Panc1 (cell line): ENCODE measurements around the gene MCTP1. TPM values are rescaled to one million over a fixed set of nuclear protein-coding genes. Genes with fewer than 3 reads are reported as not detected.

Source experiments
- ATAC-seq: fragments of 200-7000 bp; cut with Tn5 transposase; 2 replicates; pipeline ENCODE4 v1.9.1; 2020; ENCODE audit warnings: mild to moderate bottlenecking, moderate library complexity
- BruUV-seq: library from RNA; stranded (reverse); fragments of 400-500 nt; replicated peaks from 2 replicates; lab custom pipeline; 2021; lab: Mats Ljungman, UMichigan
- CTCF ChIA-PET: fragments of 300-600 bp; sonication (Branson Sonifier 250); formaldehyde crosslinking; loops from one replicate; lab custom pipeline; 2022; ENCODE audit warnings: antibody characterized with exemption; lab: Charles Lee
- POLR2A ChIA-PET: fragments of 300-600 bp; sonication (Branson Sonifier 250); formaldehyde crosslinking; loops from one replicate; lab custom pipeline; 2022; ENCODE audit warnings: antibody characterized with exemption; lab: Charles Lee
- DNase-seq: peaks from one replicate; pipeline ENCODE4 v3.0.0-alpha.2; 2010; ENCODE audit warnings: low read depth, low spot score
- H3K27ac ChIP-seq: 2 replicates; pipeline ENCODE4 v1.5.1; 2011; ENCODE audit warnings: mild to moderate bottlenecking, low read length, inconsistent platforms
- H3K27me3 ChIP-seq: fragments of 200-500 bp; sonication (Bioruptor generic); 2 replicates; pipeline ENCODE4 v1.6.0; 2014; ENCODE audit warnings: low read length, inconsistent platforms; ENCODE audit not compliant: control insufficient read depth, insufficient read depth
- H3K36me3 ChIP-seq: fragments of 200-500 bp; sonication (Bioruptor generic); 2 replicates; pipeline ENCODE4 v1.5.1; 2014; ENCODE audit warnings: inconsistent platforms, mild to moderate bottlenecking, low read length, moderate library complexity; ENCODE audit not compliant: control insufficient read depth, insufficient read depth
- H3K4me1 ChIP-seq: 2 replicates; pipeline ENCODE4 v1.5.1; 2011; ENCODE audit warnings: inconsistent platforms, mild to moderate bottlenecking, low read length, moderate library complexity; ENCODE audit not compliant: control insufficient read depth, insufficient read depth
- H3K4me3 ChIP-seq, 2 experiments: 2 replicates each; pipeline ENCODE4 v1.5.1; 2011 to 2012; ENCODE audit warnings: low read depth in 2 of 2, low read length in 2 of 2, mild to moderate bottlenecking in 2 of 2, inconsistent platforms in 1 of 2, moderate library complexity in 1 of 2
- H3K9me3 ChIP-seq: fragments of 200-500 bp; sonication (Bioruptor generic); 2 replicates; pipeline ENCODE4 v1.5.1; 2014; ENCODE audit warnings: low read depth, mild to moderate bottlenecking, inconsistent platforms, low read length, moderate library complexity; ENCODE audit not compliant: control insufficient read depth, insufficient read depth
- POLR2AphosphoS5 ChIP-seq: IDR thresholded peaks from 2 replicates; pipeline ENCODE4 v1.6.1; 2012; ENCODE audit warnings: mild to moderate bottlenecking, low read depth, low read length, moderate library complexity
- REST ChIP-seq, 2 experiments: IDR thresholded peaks; 2 replicates each; pipeline ENCODE4 v1.6.1; 2011 to 2012; ENCODE audit warnings: low read depth in 2 of 2, control low read depth in 1 of 2, low read length in 1 of 2, mild to moderate bottlenecking in 1 of 2, moderate library complexity in 1 of 2; ENCODE audit not compliant: insufficient read depth in 1 of 2
- SIN3A ChIP-seq: IDR thresholded peaks from 2 replicates; pipeline ENCODE4 v1.6.1; 2012; ENCODE audit warnings: low read depth, mild to moderate bottlenecking, low read length, moderate library complexity, borderline replicate concordance; ENCODE audit not compliant: insufficient read depth
- TCF7L2 ChIP-seq: IDR thresholded peaks from 2 replicates; pipeline ENCODE4 v1.6.1; 2011; ENCODE audit warnings: mild to moderate bottlenecking, low read depth, low read length, inconsistent platforms
- in situ Hi-C: cut with HindIII; loops from 2 replicates; pipeline ENCODE4 v1.10.0; 2016; ENCODE audit warnings: low sequenced_read_pairs, low pct_unique_long_range_greater_than_20kb
- intact Hi-C: fragments of 100-400 bp; cut with micrococcal nuclease; formaldehyde crosslinking; loops from one replicate; pipeline ENCODE4 v1.10.0; 2022; ENCODE audit not compliant: unreplicated experiment
- total RNA-seq: library from RNA; stranded (reverse); gene quantifications from one replicate; pipeline ENCODE4 v1.2.1, GENCODE V29; 2021; ENCODE audit not compliant: unreplicated experiment
- TF ChIP-seq, protein P1 (sequence below): fragments of 450-650 bp; IDR thresholded peaks from 2 replicates; pipeline ENCODE4 v1.5.1; 2017; ENCODE audit warnings: mild to moderate bottlenecking

The MCTP1 gene
- total RNA-seq, 1 experiment from 2014 or later: 39.8 TPM

DNA sequence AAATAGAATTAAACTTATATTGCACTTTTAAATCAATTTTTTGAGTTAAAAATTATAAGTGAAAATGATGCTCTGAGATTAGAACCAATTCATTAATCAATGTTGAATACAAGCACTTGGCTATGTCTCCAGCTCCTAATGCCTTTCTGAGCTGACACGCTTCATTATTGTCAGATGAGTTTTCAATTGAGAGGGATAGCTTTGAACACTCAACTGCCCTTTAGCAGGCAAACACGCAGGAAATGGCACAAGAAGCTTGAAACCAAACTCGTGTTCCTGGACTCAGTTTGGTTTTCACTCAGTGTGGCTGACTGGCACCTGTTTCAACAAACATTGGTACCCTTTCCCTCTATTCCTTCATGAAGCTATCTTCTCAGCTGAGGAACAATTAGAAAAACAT, 109.8 kb downstream of the MCTP1 start:
- ATAC-seq: no peak
- BruUV-seq: no TSS peak
- no peak for DNase-seq
- intact Hi-C loops: no loop called here
- no peak for TF ChIP-seq SIN3A
- TF ChIP-seq POLR2AphosphoS5: no peak
- ChIA-PET POLR2A (no interaction called here), CTCF (no interaction called here)
- H3K36me3 ChIP-seq: no peaks in the 10 kb centered on the region
- in situ Hi-C loops: no loop called here
- peaks cover 2% of the 10 kb centered on the region; the same call in 1 of the 2 replicates for H3K27me3 ChIP-seq
- no peak overlapping the region for H3K4me3 ChIP-seq
- no peaks in the 10 kb centered on the region for H3K9me3 ChIP-seq
- H3K27ac ChIP-seq: no peak overlapping the region
- H3K4me1 ChIP-seq: no peaks in the 10 kb centered on the region

- intact Hi-C loops: no loop called here
- H3K27me3 ChIP-seq: peaks cover 2% of the 10 kb centered on the region; the same call in 1 of the 2 replicates
- H3K36me3 ChIP-seq: no peaks in the 10 kb centered on the region
- H3K9me3 ChIP-seq: no peaks in the 10 kb centered on the region
- BruUV-seq: no TSS peak
- POLR2A ChIA-PET: no interaction called here
- in situ Hi-C loops: no loop called here
- CTCF ChIA-PET: no interaction called here
- TF ChIP-seq, protein P1, sequence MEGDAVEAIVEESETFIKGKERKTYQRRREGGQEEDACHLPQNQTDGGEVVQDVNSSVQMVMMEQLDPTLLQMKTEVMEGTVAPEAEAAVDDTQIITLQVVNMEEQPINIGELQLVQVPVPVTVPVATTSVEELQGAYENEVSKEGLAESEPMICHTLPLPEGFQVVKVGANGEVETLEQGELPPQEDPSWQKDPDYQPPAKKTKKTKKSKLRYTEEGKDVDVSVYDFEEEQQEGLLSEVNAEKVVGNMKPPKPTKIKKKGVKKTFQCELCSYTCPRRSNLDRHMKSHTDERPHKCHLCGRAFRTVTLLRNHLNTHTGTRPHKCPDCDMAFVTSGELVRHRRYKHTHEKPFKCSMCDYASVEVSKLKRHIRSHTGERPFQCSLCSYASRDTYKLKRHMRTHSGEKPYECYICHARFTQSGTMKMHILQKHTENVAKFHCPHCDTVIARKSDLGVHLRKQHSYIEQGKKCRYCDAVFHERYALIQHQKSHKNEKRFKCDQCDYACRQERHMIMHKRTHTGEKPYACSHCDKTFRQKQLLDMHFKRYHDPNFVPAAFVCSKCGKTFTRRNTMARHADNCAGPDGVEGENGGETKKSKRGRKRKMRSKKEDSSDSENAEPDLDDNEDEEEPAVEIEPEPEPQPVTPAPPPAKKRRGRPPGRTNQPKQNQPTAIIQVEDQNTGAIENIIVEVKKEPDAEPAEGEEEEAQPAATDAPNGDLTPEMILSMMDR: no peak
- no peak for TF ChIP-seq REST (IDR thresholded peaks at IDR 0.05; ENCODE audit: insufficient read depth in 1 of 2, low read depth in 2 of 2, low read length in 1 of 2)
- TF ChIP-seq POLR2AphosphoS5: no peak
- TF ChIP-seq SIN3A: no peak
- TF ChIP-seq TCF7L2: no peak
- no peaks in the 10 kb centered on the region for H3K4me1 ChIP-seq
- DNase-seq (no peak), ATAC-seq (no peak)
- no peak overlapping the region for H3K4me3 ChIP-seq
- H3K27ac ChIP-seq: no peak overlapping the region
Measured at GRCh38 chr5:95172659-95173058, 112.2 kb downstream of the MCTP1 start.

DNA sequence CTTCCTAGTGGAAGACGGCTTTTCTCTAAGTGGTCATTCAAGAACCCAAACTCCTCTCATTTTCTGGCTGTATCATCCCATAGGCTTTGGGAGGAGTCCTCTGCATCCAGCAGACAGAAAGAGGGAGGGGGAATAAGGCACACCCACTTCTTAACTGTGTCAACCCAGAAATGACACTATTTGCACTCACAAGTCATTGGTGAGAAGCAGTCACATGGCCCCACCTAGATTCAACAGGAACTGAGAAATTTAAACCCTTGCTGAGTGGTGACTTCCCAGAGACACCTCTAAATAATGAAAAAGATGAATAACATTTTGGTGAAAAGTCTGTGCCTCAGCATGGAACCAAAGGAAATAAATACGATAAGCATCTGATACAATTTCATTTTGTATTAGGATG, 120.0 kb downstream of the MCTP1 start:
- no peaks in the 10 kb centered on the region for H3K36me3 ChIP-seq
- H3K4me1 ChIP-seq: no peaks in the 10 kb centered on the region
- DNase-seq (no peak), ATAC-seq (no peak)
- CTCF ChIA-PET: no interaction called here
- in situ Hi-C loops: no loop called here
- no TSS peak for BruUV-seq
- TF ChIP-seq SIN3A (no peak), TCF7L2 (no peak), REST (IDR thresholded peaks at IDR 0.05; ENCODE audit: insufficient read depth in 1 of 2, low read depth in 2 of 2, low read length in 1 of 2) (no peak), POLR2AphosphoS5 (no peak)
- TF ChIP-seq, protein P1: no peak
- H3K4me3 ChIP-seq: no peak overlapping the region
- no peak overlapping the region for H3K27ac ChIP-seq
- POLR2A ChIA-PET: no interaction called here
- intact Hi-C loops: no loop called here
- H3K9me3 ChIP-seq: no peaks in the 10 kb centered on the region
- H3K27me3 ChIP-seq: no peaks in the 10 kb centered on the region
